ENCODE results near the gene CNR2.
A peak's percentile ranks its signal among the peaks of the same experiment; 100 is the strongest.
"Not testable (repeated sequence)": the region's sequence is repeated elsewhere in the genome, so short reads cannot be mapped to it uniquely, and the experiment has no call there.

Gene CNR2

GRCh38 chr1:23916209-23917131, 3.3 kb upstream of the CNR2 start:
- peak; percentile 38 for DNase-seq

- DNase-seq = no peak
Measured at GRCh38 chr1:23915466-23915865, 2.3 kb upstream of the CNR2 start.

GRCh38 chr1:23914921-23915320, 1.8 kb upstream of the CNR2 start:
- DNase-seq = no peak

DNA sequence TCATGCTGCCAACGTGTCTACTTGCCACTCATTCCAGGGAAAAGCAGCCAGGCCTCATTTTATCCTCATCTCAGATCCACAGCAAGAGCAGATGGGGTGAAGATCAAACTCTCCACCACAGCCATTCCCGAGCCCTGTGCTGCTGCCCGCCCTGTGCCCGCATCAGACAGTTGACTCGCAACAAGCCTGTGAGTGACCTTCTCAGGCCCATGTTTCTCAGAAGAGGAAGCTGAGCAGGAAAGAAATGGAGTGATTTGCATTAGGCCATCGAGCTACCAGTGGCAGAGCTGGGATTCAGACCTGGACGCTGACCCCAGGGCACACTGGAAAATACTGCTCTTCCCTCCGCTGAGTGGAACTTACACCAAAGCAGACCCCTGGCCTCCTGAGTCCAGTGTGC, 1.2 kb downstream of the CNR2 start:
- DNase-seq = no peak

DNA sequence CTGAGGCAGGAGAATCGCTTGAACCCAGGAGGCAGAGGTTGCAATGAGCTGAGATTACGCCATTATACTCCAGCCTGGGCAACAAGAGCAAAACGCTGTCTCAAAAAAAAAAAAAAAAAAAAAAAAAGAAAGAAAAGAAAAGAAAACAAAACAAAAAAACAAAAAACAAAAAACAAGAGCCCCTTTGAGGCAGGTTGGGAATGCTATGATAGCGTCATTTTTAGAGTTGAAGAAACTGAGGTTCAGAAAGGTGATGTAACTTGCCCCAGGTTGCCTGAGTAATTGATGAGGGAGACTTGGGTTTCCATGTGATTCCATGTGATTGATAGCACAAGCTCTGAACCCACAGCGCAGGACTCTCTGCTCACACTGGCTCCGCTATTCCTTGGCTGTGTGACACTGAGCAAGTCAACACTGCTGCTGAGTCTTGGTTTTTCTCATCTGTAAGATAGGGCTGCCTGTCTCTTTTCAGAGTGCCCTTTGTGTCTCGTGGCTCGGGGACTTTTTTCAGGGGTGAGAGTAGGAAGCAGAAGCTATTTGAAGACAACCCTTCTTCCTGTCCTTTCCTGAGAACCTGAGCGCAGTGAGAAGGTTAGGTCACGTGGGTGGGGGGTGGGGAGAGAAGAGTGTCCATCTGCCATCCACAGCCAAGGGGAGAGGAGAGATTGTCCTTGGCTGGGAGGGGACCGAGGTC, 2.5 kb downstream of the CNR2 start:
- no peak for DNase-seq

DNA sequence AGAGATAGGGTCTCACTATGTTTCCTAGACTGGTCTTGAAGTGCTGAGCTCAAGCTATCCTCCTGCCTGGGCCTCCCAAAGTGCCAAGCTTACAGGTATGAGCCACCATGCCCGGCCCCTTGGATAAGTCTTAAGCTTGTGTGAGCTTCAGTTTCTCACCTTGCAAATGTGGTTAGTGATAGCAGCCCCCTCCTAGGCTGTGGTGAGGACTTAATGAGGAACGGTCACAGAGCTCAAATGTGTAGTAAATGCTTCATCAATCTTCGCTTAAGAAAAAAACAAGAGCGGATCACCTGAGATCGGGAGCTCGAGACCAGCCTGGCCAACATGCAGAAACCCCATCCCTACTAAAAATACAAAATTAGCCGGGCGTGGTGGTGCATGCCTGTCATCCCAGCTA, 3.0 kb downstream of the CNR2 start:
- no peak for DNase-seq

- no peak for DNase-seq
Measured at GRCh38 chr1:23909412-23909811, 3.8 kb downstream of the CNR2 start.

DNA sequence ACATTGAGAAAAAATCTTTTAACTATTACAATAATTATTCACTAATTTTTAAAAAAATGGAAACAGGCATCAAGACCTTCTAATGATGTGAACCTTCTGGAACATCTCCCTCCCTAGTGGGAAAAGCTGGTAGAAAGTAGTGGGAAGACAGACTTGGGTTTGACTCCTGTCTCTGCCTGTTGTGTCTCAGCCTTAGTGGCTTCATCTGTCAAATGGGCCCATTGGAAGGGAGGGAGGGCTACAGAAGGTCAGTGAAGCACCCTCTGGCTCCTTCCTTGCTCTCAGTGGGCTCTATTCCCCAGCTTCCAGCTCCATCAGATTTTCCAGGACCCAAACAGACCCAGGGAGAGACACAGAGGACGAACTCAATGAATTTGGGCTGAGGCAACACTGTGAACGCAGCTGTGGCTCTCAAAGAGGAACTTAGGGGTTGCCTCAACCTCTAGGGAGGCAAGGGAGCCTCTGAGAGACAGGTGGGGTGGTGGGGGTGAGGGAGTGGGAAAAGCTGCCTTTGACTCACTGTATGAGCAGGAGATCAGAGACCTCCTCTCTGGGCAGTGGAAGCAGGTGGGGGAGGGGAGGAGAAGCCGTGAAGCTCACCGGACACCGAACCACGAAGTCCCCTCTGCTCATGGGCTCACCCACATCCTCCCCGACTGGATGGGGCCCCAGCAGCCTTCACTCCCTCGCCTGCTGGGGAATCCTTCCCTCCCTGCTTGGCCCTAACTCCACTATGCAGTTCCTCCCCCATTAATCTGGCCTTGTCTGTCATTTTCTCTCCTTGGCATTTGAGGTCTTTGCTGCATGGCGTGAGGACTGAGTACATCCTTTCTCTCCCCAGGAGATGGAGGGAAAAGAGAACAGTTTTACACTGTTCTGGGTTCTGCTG, 4.5 kb downstream of the CNR2 start:
- DNase-seq = no peak

DNA sequence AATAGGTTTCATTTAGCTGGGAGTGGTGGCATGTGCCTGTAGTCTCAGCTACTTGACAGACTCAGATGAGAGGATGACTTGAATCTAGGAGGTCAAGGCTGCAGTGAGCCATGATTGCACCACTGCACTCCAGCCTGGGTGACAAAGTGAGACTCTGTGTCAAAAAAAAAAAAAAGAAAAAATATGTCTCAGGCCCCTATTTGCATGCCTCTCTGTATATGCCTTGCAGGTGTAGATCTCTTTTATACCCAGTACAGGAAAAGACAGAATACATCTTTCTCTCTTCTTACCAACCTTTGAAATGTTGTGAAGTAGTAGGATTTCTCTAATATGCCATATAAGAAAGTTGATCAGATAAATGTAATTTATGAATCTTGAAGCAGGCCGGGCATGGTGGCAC, 6.4 kb downstream of the CNR2 start:
- no peak for DNase-seq

- no peak for DNase-seq
Measured at GRCh38 chr1:23905461-23906025, 7.6 kb downstream of the CNR2 start.

DNA sequence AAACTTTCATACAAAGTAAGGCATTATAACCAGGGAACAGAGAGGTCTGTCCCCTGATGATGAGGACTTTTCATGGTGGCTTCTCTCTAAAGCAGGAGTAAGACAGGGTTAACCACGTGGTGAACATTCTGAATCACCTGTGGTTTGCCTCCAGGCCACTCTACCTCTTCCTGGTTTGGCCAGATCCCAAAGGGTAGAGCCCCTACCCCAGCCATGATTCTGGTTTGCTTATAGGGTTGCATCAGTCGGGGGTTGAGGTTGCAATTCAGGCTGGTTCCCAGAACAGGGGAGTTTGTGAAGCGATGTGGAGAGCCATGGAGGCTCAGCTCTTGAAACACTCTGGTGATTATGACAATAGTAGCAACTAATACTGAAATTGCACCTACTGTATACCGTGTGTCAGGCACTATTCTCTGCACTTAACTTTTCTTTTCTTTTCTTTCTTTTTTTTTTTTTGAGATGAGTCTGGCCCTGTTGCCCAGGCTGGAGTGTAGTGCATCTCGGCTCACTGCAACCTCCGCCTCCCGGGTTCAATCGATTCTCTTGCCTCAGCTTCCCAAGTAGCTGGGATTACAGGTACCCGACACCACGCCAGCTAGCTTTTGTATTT, 8.3 kb downstream of the CNR2 start:
- DNase-seq = no peak

- no peak for DNase-seq
Measured at GRCh38 chr1:23903754-23904153, 9.4 kb downstream of the CNR2 start.

GRCh38 chr1:23902321-23903278, 10.6 kb downstream of the CNR2 start:
- no peak for DNase-seq

GRCh38 chr1:23900017-23900416, 13.1 kb downstream of the CNR2 start:
- DNase-seq = not testable (repeated sequence)

DNA sequence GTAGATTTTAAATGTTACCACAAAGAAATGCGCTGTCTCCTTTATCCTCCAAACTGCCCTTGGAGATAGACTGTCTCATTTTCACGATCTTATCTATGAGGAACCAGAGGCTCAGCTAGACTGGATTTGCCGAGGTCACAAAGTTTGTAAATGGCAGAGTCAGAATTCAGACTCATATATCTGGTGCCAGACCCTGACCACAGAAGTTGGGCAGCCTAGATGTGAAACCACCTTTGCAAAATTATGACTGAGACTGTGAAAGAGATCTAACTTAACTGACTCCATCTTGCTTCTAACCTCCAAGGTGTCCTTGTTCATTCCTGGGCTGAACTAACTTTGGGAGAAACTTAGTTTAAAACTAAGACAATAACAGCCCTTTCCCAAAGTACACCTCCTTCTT, 14.1 kb downstream of the CNR2 start:
- no peak for DNase-seq

DNA sequence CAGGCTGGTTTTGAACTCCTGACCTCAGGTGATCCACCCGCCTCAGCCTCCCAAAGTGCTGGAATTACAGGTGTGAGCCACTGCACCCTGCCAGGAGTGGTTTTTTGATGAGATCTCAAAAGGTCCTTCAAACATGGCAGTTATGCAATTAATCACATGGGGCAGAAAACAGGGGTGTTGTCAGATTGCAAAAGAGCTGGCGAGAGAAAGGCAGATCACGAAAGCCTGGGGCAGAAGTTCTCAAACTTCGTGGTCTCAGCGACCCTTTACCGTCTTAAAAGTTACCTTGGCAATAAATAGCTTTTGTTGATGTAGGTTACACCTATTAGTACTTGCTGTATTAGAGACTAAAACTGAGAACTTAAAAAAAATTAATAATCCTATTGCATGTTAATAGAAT, 16.1 kb downstream of the CNR2 start:
- DNase-seq = no peak

DNA sequence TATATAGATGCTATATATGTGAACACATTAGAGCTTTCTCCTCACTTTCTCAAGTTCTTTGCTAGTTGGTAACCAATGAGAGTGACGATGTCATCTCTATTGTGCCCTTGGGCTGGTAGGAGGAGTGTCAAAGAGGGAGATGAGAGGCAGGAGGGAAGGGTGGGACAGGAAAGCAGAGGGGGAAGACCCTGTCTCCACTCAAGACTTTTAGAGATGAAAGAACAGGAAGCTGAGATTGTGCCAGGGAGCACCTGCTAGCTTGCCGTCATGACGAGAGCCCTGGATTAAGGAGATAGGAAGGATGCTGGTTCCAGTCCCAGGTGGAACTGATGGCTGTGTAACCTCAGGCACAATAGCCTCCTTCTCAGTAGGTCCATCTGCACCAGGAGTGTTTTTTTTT, 16.7 kb downstream of the CNR2 start:
- no peak for DNase-seq

DNA sequence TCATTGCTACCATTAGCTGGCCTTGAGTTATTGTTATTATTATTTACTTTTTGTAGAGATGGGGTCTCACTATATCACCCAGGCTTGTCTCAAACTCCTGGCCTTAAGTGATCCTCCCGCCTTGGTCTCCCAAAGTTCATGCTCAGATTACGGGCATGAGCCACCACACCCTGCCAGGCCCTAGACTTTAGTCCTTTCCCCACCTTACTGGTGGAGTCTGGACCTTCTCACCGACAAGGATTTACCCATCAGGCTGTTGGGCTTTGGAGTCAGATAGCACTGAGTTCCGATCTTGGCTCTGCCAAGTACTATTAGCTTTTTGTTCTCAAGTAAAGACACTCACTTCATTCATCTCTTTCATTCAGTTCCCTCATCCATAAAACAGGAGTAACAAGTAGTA, 17.2 kb downstream of the CNR2 start:
- no peak for DNase-seq

DNA sequence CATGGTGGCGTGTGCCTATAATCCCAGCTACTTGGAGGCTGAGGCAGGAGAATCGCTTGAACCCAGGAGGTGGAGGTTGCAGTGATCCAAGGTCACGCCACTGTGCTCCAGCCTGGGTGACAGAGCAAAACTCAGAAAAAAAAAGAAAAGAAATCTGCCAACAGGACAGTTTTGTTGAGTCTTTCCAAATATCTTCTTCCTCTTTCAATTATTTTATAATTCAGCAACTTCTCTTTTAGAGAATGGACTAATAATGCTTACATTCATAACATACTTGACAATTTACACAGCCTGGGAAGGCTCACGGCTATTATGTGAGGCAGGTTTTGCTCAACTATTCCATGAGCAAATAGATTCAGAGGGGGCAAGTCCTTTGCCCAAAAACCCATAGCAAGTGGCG, 18.1 kb downstream of the CNR2 start:
- DNase-seq = no peak

- DNase-seq = no peak
Measured at GRCh38 chr1:23889074-23889473, 24.1 kb downstream of the CNR2 start.

GRCh38 chr1:23885222-23885621, 27.9 kb downstream of the CNR2 start:
- no peak for DNase-seq

Measured in activated CD4-positive, alpha-beta T cell treated with anti-CD3 and anti-CD28 coated beads for 1 hour (primary cell).